T-helper 2 cell (primary cell): ENCODE measurements around the gene RAI14.

Experiments
- DNase-seq, 5 experiments: peaks; one replicate each; pipeline versions ENCODE4 v3.0.0 to v3.0.0-alpha.2; 2012 to 2022

Gene RAI14

DNA sequence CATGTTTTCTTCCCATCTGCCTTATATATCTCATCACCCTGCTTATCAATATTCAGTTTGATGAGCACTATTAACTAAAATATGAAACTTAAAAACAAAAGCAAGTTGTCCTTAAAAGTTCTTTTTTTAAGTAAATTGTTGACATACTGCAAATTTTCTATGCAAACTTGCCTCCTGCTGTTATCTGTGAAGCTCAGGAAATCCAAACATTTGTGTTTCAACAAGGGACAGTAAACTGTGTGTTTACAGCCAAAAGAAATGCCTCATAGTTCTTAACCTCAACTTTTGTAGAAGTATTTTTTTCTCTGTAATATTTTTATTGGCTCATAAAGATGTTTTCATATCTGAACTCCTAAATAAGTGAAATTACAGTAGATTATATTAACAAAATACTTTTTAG, 175.2 kb downstream of the RAI14 start:
- no peak for DNase-seq

DNA sequence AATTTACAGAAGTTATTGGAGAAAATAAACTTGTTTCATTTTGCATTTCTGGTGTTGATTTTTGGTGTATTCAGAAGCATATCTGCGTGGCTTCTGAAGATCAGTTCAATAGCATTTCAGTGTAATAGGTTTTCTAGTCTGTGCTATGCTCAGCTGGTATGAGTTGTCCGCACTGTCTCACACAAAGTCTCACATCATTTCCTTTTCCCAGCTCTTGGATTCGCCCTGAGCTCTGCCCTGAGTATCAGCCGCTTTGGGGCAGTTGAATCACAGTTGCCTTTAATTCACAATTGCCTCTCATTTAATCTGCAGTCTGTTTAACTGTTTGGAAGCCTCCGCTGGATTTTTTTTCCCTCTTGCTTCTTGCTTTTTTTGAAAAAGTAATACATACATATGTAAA, 176.4 kb downstream of the RAI14 start:
- no peak for DNase-seq

DNA sequence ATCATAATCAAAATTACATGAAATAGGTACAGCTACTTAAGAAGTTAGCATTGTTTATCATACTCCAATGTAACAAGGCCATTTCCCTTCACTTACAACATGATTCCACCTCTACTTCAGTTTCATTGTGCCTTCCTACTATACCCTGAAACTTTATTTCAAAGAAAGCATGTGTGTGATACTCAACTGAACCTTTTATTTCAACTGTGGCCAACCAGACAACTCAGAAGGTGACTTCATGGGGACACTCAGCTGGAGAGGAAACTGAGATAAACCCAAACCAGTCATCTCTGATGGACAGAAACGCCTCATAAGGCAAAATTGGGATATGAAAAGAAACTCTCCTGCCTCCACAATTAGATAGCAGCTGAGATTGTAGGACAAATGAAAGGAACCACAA, 177.0 kb downstream of the RAI14 start:
- DNase-seq: no peak

- no peak for DNase-seq
Observed at GRCh38 chr5:34833976-34834793, 178.1 kb downstream of the RAI14 start.

GRCh38 chr5:34834794-34835089, 178.6 kb downstream of the RAI14 start:
- DNase-seq: no peak

GRCh38 chr5:34835664-34836063, 179.5 kb downstream of the RAI14 start:
- no peak for DNase-seq

DNA sequence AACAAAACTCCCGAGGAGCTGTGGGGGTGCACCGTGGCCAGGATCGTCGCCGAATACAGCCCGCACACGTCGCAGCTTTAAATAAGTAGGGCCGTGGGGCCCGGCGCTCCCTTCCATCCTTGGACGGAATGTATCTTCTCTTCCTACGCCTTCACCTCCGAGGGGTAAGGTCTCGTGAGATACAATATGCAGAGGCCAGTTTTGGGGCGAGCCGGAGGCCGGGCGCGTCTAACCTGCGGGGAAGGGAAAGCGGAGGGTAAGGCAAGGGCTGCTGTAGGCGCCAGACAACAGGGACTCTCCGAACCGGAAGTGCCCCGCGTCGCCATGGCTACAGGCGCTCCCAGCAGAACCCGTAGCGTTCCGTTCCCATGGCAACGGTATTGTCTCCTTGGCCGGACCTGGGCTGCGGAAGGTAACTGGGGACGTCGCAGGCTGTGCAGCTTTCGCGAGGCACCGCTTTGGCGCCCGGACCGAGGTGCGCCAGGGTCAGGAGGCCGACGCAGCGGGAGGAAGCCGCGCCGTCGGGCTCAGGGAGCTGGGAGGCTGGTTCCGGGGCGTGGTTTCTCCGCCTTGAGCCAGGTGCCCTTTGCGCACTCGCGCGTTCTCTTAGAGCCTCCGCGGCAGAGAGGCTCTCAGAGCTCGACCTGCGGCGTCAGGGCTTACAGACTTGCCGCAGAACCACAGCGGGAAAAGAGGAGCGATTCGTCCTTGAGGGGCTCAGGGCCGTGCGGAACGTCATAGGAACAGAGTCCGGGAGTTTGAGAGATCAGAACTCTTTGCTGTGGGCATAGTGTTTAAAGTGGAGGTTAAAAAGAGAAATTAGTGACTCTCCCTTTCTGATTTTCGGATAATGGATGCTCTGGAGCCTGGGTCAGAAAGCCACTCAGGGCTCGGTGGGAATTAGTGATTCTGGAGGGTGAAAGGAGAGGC, 182.9 kb downstream of the RAI14 start, which contains the start of gene TTC23L:
TSS of gene TTC23L (plus strand) at position 380 of the 930 bp plus-strand sequence. CDS start 1,508 bp downstream, outside the sequence.
- DNase-seq: peak; percentile 66 to 91 (median 82)

DNA sequence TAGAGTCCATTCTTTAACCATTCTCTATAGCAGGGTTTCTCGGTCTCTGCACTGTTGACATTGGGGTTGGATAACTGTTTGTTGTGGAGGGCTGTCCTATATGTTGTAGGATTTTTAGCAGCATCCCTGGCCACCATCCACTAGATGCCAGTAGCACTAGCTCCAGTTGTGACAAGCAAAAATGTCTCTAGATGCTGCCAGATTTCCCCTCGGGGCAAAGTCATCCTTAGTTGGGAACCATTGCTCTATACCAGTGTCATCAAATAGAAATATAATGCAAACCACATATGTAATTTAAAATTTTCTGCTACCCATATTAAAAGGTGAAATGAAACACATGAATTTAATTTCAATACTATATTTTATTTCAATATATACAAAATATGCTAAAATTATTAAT, 185.7 kb downstream of the RAI14 start:
- no peak for DNase-seq

DNA sequence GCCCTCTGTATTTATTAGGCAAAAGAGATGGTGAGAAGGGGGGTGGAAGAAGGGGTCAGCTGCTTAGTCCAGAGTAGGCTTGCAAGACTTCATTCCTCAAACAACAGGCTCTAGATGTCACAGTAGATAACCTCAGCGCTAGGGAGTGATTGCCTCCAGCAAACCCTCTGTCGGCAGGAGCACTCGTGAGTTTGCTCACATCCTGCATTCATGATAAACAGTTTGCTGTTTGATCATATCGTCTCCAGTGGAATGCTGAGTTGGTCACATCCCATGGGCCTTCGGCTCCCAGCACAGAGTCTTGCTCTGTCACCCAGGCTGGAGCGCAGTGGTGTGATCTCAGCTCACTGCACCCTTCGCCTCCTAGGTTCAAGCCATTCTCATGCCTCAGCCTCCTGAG, 186.4 kb downstream of the RAI14 start:
- no peak for DNase-seq

DNA sequence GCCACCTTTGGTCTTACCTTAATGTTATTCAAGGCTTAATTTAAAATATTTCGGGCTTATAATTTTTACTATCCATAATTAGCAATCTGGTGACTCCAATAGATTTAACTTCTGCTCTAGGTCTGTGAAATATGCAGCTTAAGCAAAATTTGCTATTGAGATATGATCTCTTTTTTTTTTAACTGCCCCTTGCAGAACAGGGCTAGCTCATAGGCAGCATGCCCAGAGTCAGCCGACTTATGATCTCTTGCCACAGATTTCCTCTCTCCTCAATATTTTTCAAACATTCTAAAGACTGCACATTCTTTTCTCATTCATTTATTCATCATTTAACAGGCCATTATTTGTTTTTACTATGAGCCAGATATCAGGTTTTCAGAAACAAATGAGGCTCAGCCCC, 187.4 kb downstream of the RAI14 start:
- DNase-seq: no peak

DNA sequence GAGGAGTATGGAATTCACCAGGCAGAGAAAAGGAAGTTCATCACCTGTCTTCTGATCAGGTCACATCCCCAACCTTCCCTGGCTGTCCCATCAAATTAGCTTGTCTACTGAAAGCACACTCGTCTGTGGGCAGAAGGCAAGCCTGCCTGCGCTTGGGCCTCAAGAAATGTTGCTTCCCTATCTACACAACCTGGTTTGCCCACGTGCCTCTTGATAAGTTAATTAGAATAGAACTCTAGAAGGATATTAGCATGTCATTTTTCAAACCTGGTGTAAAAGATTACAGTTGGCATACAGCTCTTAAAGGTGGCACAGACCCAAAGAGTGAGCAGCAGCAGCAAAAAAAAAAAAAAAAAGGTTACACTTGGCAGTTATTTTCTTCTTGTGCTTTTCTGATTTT, 188.0 kb downstream of the RAI14 start:
- DNase-seq: no peak

DNA sequence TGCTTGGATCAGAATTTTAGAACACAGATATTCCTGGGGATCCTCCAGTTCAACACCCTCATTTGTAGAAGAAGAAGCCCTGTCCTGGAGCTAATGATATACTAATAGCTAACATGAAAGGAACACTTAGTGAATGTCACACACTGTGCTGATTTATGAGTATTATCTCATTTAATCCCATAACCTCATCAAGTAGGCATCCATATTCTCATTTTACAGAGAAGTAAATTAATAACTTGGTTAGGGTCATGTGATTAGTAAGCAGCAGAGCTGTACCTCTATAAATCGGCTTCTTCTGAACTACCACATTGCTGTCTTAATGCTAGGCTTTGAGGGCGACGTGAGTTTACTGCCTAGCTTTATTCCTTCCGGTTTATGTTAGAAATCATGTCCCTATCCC, 188.9 kb downstream of the RAI14 start:
- DNase-seq: no peak

DNA sequence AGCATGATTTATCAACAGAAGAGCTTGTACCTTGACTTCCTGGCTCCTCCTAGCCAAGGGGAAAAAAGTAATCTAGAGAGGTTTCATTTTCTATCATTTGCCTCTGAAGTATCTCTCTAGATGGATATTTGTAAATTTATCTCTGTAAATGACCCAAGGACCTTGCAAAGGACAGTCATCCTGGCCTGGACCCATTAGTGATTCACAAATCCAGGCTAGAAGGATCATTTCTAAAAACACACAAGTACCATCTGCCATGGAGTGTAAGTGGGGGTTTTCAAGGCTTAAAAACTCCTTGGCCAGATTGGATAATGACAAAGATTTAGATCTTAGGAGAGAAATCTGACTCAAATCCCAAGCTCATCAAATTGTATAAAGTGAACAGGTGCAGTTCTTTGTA, 190.9 kb downstream of the RAI14 start:
- no peak for DNase-seq

GRCh38 chr5:34847552-34847951, 191.4 kb downstream of the RAI14 start:
- no peak for DNase-seq

DNA sequence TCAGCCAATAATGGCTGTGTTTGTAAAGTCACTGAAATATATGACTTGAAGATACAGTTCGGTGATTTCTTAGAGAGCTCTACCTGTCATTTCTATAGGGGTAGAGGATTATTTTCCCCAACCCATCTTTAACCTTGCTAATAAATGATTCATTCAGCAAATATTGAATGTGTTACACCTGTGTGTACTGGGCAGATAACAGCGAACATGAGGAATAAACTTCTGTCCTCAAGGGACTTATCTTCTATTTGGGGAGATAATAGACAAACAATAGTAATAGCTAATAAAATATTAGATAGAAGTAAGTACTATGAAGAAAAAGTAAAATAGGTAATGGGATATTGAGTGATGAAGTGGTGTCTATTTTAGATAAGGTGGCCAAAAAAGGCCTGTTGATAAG, 192.1 kb downstream of the RAI14 start:
- no peak for DNase-seq

- DNase-seq: no peak
Observed at GRCh38 chr5:34849253-34849652, 193.1 kb downstream of the RAI14 start.

GRCh38 chr5:34854459-34855174, 198.5 kb downstream of the RAI14 start:
- DNase-seq: no peak

DNA sequence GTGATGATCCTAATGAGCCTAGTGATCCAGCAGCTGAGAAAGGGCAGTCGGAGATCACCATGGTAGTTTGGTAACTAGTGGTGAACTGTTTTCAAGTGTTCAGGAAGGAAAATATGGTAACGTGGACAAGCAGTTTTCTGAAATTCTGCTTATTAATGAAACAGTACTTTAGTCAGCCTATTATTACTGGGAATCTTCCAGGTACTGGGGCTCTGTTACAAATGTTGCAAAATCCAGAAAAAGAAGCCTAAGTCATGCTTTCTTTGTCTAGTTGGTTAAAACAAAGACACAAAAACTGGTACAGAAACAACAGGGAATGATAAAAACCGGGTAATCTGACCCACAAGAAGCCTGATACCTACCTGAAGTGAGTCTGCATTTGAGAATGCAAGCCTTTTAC, 201.0 kb downstream of the RAI14 start:
- DNase-seq: no peak

DNA sequence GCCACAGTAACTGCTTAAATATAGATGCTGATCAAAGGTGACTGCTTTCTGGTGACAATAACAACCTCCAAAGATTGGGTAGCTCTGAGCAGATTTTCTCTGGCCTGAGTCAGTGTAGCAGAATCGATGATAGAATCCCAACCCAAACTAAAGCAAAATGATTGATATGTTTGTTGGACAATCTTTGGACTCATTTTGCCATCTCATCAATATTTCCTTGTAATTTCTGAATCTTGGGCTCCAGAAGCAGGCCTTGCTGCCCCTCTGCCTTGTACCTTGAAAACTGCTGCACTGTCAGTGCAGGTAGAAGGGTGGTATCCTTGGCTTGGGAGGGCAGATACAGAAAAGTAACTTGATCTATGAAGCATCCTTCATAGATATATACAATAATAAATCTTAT, 201.8 kb downstream of the RAI14 start:
- DNase-seq: no peak

DNA sequence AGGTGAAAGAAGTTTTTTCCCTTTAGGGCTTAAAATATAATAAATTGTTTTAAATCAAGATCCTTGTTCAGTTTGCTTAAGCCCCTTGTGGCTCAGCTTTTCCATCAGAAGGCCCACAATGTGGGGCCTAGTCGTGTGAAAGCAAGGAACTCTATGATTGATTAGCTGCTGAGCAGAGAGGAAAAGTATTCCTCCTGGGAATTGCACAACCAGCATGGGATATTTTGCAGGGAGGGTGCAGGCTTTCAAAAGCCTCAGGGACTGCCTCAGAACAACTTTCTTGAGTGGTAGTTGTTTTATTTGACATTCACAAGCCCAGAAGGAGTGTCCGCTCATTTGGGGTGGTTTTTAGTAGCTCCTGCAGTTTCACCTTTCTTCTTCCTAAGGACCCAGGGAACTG, 202.7 kb downstream of the RAI14 start:
- no peak for DNase-seq

- no peak for DNase-seq
Observed at GRCh38 chr5:34859253-34859652, 203.1 kb downstream of the RAI14 start.

DNA sequence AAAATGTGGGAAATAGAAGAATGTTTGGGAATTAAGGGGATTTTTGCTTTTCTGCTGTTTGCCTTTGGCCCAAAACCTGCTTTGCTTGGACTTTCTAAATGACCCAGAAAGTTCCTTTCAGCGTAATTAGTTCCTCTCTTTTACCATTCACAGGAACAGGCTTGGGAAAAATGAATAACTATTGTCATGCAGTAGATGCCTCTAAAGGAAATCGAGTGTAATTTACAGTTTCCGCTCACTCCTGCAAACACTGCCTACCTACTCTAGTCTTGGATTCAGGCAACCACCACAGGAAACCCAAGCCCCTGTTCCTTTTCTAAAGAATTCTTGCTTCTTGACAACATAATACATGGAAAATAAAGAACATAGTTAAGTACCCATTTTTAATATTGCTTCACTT, 207.8 kb downstream of the RAI14 start:
- no peak for DNase-seq

- DNase-seq: no peak
Observed at GRCh38 chr5:34865091-34865490, 209.0 kb downstream of the RAI14 start.
